ENCODE measurements around the gene LDHB.
"Not testable (repeated sequence)": the region's sequence is repeated elsewhere in the genome, so short reads cannot be mapped to it uniquely, and the experiment has no call there.

Gene LDHB

GRCh38 chr12:21657326-21658077 is at the start of gene LDHB:
Gene LDHB, minus strand, starts transcription at chr12:21657842. Its CDS starts 3,171 bp downstream, at chr12:21654671.
- peak; percentile 94 for DNase-seq

- no peak for DNase-seq
These were observed 47.2 kb upstream of the LDHB start for GRCh38 chr12:21704847-21705246.

GRCh38 chr12:21699851-21700250 is 42.2 kb upstream of the LDHB start:
- DNase-seq: no peak

GRCh38 chr12:21697904-21698630 is 40.4 kb upstream of the LDHB start:
- no peak for DNase-seq

- DNase-seq: no peak
These were observed 39.0 kb upstream of the LDHB start for GRCh38 chr12:21696625-21697024.

- DNase-seq: no peak
These were observed 38.3 kb upstream of the LDHB start for GRCh38 chr12:21695986-21696385.

- DNase-seq: no peak
These were observed 37.0 kb upstream of the LDHB start for GRCh38 chr12:21694660-21695059.

GRCh38 chr12:21691515-21691914 is 33.9 kb upstream of the LDHB start:
- DNase-seq: no peak

GRCh38 chr12:21690704-21691368 is 33.2 kb upstream of the LDHB start:
- DNase-seq: no peak

- no peak for DNase-seq
These were observed 25.5 kb upstream of the LDHB start for GRCh38 chr12:21683115-21683514.

GRCh38 chr12:21678959-21679358 is 21.3 kb upstream of the LDHB start:
- DNase-seq: no peak

GRCh38 chr12:21677622-21678277 is 20.1 kb upstream of the LDHB start:
- DNase-seq: peak in 1 of 2 donors; percentile 2

- no peak for DNase-seq
These were observed 19.6 kb upstream of the LDHB start for GRCh38 chr12:21677204-21677603.

GRCh38 chr12:21676776-21677175 is 19.1 kb upstream of the LDHB start:
- no peak for DNase-seq

- DNase-seq: no peak
These were observed 18.0 kb upstream of the LDHB start for GRCh38 chr12:21675641-21676040.

GRCh38 chr12:21675096-21675495 is 17.5 kb upstream of the LDHB start:
- DNase-seq: no peak

- DNase-seq: not testable (repeated sequence)
These were observed 16.3 kb upstream of the LDHB start for GRCh38 chr12:21673830-21674552.

- DNase-seq: no peak
These were observed 14.5 kb upstream of the LDHB start for GRCh38 chr12:21672146-21672545.

GRCh38 chr12:21666722-21667121 is 9.1 kb upstream of the LDHB start:
- DNase-seq: no peak

- DNase-seq: no peak
These were observed 8.2 kb upstream of the LDHB start for GRCh38 chr12:21665816-21666215.

GRCh38 chr12:21662122-21662792 is 4.6 kb upstream of the LDHB start:
- DNase-seq: no peak

All from activated CD4-positive, alpha-beta T cell treated with anti-CD3 and anti-CD28 coated beads for 4 hours (primary cell).